Spleen (tissue), 7 donors: ENCODE data around the gene DNAJB1.

Source experiments
- POLR2A ChIP-seq, 3 donors: fragments of 450-650 bp; IDR thresholded peaks; one replicate each; pipeline ENCODE4 v1.5.1; 2017; ENCODE audit warnings: antibody characterized with exemption in 3 of 3, mild to moderate bottlenecking in 1 of 3
- POLR2AphosphoS5 ChIP-seq, 3 donors: sonication (generic); formaldehyde crosslinking; IDR thresholded peaks; one replicate each; pipeline ENCODE4 v1.5.1; 2017; ENCODE audit warnings: antibody characterized with exemption in 3 of 3
- TF ChIP-seq, protein P1 (sequence below), 11 experiments: fragments of 200-600 bp in 7 of 11; fragments of 450-650 bp in 4 of 11; sonication (generic) in 4 of 11; IDR thresholded peaks in 8 of 11; conservative IDR thresholded peaks in 3 of 11; 1 replicate in 7 of 11; 2 replicates in 4 of 11; pipeline versions ENCODE4 v1.4.0 to v1.8.0; 2016 to 2021; ENCODE audit warnings: antibody characterized with exemption in 11 of 11, inconsistent platforms in 4 of 11, mild to moderate bottlenecking in 1 of 11
- donor health status: DM: no; HTN: no; CAD: no; lungs with moderate emphysema.
- donor health status: DM: no; HTN: no; CAD: no.
- donor health status: DM: no; HTN: no; CAD: no.

DNA sequence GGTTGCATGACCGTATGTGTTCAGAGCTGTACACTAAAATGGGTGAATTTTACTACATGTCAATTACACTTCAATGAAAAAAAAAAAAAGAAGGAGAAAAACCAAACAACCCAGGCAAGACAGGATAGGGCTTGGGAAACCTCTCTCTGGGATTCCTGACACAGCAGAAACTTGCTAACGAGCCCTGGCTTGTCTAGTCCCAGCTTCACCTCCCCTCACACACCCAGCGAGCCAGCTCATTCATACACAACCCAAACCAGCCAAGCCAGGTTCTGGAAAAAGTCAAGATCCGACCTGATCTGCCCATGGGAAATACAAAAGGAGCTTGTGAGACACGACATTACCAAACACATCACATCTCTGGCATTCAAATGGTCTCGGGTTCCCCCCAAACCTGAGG is 7.5 kb upstream of the DNAJB1 start:
- TF ChIP-seq, protein P1, sequence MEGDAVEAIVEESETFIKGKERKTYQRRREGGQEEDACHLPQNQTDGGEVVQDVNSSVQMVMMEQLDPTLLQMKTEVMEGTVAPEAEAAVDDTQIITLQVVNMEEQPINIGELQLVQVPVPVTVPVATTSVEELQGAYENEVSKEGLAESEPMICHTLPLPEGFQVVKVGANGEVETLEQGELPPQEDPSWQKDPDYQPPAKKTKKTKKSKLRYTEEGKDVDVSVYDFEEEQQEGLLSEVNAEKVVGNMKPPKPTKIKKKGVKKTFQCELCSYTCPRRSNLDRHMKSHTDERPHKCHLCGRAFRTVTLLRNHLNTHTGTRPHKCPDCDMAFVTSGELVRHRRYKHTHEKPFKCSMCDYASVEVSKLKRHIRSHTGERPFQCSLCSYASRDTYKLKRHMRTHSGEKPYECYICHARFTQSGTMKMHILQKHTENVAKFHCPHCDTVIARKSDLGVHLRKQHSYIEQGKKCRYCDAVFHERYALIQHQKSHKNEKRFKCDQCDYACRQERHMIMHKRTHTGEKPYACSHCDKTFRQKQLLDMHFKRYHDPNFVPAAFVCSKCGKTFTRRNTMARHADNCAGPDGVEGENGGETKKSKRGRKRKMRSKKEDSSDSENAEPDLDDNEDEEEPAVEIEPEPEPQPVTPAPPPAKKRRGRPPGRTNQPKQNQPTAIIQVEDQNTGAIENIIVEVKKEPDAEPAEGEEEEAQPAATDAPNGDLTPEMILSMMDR (IDR thresholded peaks at IDR 0.05 in 8 of 11, conservative IDR thresholded peaks at IDR 0.05 in 3 of 11): no peak
- TF ChIP-seq POLR2A (IDR thresholded peaks at IDR 0.05): no peak
- no peak for TF ChIP-seq POLR2AphosphoS5 (IDR thresholded peaks at IDR 0.05)
